ENCODE results near the gene CD44. TPM values are rescaled to one million over a fixed set of nuclear protein-coding genes. Genes with fewer than 3 reads are reported as not detected.

Gene CD44
- total RNA-seq, 1 experiment from 2014 or later, result 61.4 TPM

DNA sequence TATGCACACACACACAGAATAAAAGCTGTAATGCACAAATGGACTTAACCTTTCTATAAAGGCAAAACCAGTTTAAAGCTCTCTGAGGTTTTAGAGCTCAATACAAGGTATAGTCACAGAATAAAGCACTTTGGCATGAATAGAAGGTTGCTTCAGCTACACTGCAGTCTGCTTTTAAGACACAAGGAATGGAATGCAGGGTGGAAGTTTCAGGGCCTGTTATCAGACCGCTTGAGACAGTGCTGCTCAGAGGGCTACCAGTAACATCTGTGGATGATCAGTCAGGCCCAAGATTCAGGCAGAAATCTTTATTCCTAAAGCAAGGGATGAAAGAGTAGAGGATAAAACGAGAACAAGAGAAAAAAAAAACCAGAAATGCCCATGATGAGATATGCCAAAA, 46.7 kb downstream of the CD44 start:
- no peaks in the 10 kb centered on the region for H3K27me3 Mint-ChIP-seq (ENCODE audit: insufficient read depth, unreplicated experiment)
- ChIA-PET CTCF (no interaction called here), POLR2A (no interaction called here)
- Histone ChIP-seq H3K36me3 (ENCODE audit: control insufficient read depth, insufficient read depth, low read length) (no peaks in the 10 kb centered on the region), H3K9me3 (no peaks in the 10 kb centered on the region), H3K4me3 (ENCODE audit: low read depth, low read length) (no peak overlapping the region), H3K27me3 (replicated peaks; ENCODE audit: control insufficient read depth, insufficient read depth, low read length) (no peaks in the 10 kb centered on the region), H3K4me1 (peaks cover 10% of the 10 kb centered on the region)
- intact Hi-C loops (cut with micrococcal nuclease; ENCODE audit: unreplicated experiment), result no loop called here
- TF ChIP-seq, protein P1, sequence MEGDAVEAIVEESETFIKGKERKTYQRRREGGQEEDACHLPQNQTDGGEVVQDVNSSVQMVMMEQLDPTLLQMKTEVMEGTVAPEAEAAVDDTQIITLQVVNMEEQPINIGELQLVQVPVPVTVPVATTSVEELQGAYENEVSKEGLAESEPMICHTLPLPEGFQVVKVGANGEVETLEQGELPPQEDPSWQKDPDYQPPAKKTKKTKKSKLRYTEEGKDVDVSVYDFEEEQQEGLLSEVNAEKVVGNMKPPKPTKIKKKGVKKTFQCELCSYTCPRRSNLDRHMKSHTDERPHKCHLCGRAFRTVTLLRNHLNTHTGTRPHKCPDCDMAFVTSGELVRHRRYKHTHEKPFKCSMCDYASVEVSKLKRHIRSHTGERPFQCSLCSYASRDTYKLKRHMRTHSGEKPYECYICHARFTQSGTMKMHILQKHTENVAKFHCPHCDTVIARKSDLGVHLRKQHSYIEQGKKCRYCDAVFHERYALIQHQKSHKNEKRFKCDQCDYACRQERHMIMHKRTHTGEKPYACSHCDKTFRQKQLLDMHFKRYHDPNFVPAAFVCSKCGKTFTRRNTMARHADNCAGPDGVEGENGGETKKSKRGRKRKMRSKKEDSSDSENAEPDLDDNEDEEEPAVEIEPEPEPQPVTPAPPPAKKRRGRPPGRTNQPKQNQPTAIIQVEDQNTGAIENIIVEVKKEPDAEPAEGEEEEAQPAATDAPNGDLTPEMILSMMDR (IDR thresholded peaks at IDR 0.05; ENCODE audit: insufficient read depth in 1 of 2, low read depth in 1 of 2, low read length in 1 of 2, severe bottlenecking in 1 of 2, unreplicated experiment in 1 of 2), result no peak
- H3K27ac Mint-ChIP-seq (ENCODE audit: unreplicated experiment), result no peak overlapping the region
- peaks cover 16% of the 10 kb centered on the region for H3K4me1 Mint-ChIP-seq (ENCODE audit: low read depth, unreplicated experiment)
- peaks cover 7% of the 10 kb centered on the region for H3K36me3 Mint-ChIP-seq (ENCODE audit: insufficient read depth, unreplicated experiment)
- no peak for DNase-seq
- no peaks in the 10 kb centered on the region for H3K9me3 Mint-ChIP-seq (ENCODE audit: unreplicated experiment)
- BruUV-seq (replicated peaks), result no TSS peak
- H3K4me3 Mint-ChIP-seq (ENCODE audit: unreplicated experiment), result no peak overlapping the region

DNA sequence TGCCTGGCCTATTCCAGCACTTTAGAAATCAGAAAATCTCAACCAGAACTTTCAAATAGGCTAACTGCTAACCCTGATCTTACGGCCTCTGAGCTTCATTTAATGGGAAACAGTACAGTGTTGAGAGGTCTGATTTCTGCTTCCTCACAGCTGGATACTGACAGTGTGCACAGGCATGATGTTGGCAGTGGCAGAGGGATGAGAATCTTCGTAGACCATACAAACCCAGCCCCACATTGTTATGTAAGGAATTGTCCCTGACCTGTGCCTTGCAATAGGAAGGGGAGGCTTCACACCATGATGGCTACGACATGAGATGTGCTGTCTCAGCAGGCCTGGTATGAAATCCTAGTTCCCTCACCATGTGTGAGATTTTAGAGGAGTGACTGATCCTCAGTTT, 49.0 kb downstream of the CD44 start:
- ChIA-PET CTCF (no interaction called here), POLR2A (no interaction called here)
- no peak for DNase-seq
- TF ChIP-seq, protein P1 (IDR thresholded peaks at IDR 0.05; ENCODE audit: insufficient read depth in 1 of 2, low read depth in 1 of 2, low read length in 1 of 2, severe bottlenecking in 1 of 2, unreplicated experiment in 1 of 2), result no peak
- Mint-ChIP-seq H3K4me1 (ENCODE audit: low read depth, unreplicated experiment) (peaks cover 26% of the 10 kb centered on the region), H3K9me3 (ENCODE audit: unreplicated experiment) (no peaks in the 10 kb centered on the region), H3K27ac (ENCODE audit: unreplicated experiment) (no peak overlapping the region), H3K4me3 (ENCODE audit: unreplicated experiment) (no peak overlapping the region), H3K27me3 (ENCODE audit: insufficient read depth, unreplicated experiment) (no peaks in the 10 kb centered on the region), H3K36me3 (ENCODE audit: insufficient read depth, unreplicated experiment) (peaks cover 7% of the 10 kb centered on the region)
- no peak overlapping the region for H3K4me3 ChIP-seq (ENCODE audit: low read depth, low read length)
- no peaks in the 10 kb centered on the region for H3K36me3 ChIP-seq (ENCODE audit: control insufficient read depth, insufficient read depth, low read length)
- no TSS peak for BruUV-seq (replicated peaks)
- H3K4me1 ChIP-seq, result peaks cover 33% of the 10 kb centered on the region
- intact Hi-C loops (cut with micrococcal nuclease; ENCODE audit: unreplicated experiment), result no loop called here
- H3K9me3 ChIP-seq, result no peaks in the 10 kb centered on the region
- H3K27me3 ChIP-seq (replicated peaks; ENCODE audit: control insufficient read depth, insufficient read depth, low read length), result no peaks in the 10 kb centered on the region

DNA sequence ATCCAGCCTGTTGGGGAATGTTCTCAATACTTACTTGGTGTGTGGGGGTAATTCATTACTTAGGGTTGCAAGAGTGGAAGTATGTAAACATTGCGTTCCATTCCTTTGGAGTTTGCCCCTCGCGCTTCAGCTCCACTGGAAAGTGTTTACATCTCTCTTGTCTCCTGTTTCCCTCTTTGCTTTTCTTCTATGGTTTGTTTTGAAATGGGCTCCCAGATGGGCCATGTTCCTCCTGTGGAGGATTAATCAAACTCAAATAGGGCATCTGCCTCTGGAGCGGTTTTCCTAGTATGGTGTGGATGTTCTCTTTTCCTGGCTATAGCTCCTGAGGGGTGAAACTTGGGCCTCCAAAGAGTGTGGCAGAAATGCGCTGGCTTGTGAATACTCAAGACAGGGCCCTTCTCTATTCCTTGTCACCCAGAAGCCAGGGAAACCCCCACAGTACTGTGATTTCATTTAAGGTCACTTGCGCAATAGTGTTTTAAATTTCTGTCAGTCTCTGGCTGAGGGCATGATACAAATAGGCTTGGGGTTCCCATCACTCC, 51.9 kb downstream of the CD44 start:
- Mint-ChIP-seq H3K27me3 (ENCODE audit: insufficient read depth, unreplicated experiment) (no peaks in the 10 kb centered on the region), H3K36me3 (ENCODE audit: insufficient read depth, unreplicated experiment) (peaks cover 2% of the 10 kb centered on the region), H3K4me1 (ENCODE audit: low read depth, unreplicated experiment) (peaks cover 14% of the 10 kb centered on the region), H3K9me3 (ENCODE audit: unreplicated experiment) (no peaks in the 10 kb centered on the region), H3K27ac (ENCODE audit: unreplicated experiment) (peak overlapping the region; percentile 36), H3K4me3 (ENCODE audit: unreplicated experiment) (no peak overlapping the region)
- DNase-seq, result peak; percentile 47 to 60
- H3K4me1 ChIP-seq, result peaks cover 38% of the 10 kb centered on the region
- CTCF ChIA-PET, result no interaction called here
- H3K4me3 ChIP-seq (ENCODE audit: low read depth, low read length), result no peak overlapping the region
- no peaks in the 10 kb centered on the region for H3K9me3 ChIP-seq
- no TSS peak for BruUV-seq (replicated peaks)
- H3K27me3 ChIP-seq (replicated peaks; ENCODE audit: control insufficient read depth, insufficient read depth, low read length), result no peaks in the 10 kb centered on the region
- TF ChIP-seq, protein P1 (IDR thresholded peaks at IDR 0.05; ENCODE audit: insufficient read depth in 1 of 2, low read depth in 1 of 2, low read length in 1 of 2, severe bottlenecking in 1 of 2, unreplicated experiment in 1 of 2), result no peak
- intact Hi-C loops (cut with micrococcal nuclease; ENCODE audit: unreplicated experiment), result loop anchor here (1.0 to 5.0 kb wide), 2 partner anchors 18 to 39 kb away; no protein-coding TSS in a partner anchor
- POLR2A ChIA-PET, result interaction anchor here (1.8 kb wide), 1 partner anchor 18 kb away, joined by 6 read pairs; no protein-coding TSS in a partner anchor
- H3K36me3 ChIP-seq (ENCODE audit: control insufficient read depth, insufficient read depth, low read length), result no peaks in the 10 kb centered on the region

Measured in Caco-2 (cell line).